NCI-H2227 (cell line): ENCODE measurements around the gene MCU.
"Not testable (repeated sequence)": the region's sequence is repeated elsewhere in the genome, so short reads cannot be mapped to it uniquely, and the experiment has no call there.

Source experiments
- DNase-seq: peaks from one replicate; lab custom pipeline; 2025; ENCODE audit not compliant: unreplicated experiment; lab: John Stamatoyannopoulos, UW

The MCU gene, protein sequence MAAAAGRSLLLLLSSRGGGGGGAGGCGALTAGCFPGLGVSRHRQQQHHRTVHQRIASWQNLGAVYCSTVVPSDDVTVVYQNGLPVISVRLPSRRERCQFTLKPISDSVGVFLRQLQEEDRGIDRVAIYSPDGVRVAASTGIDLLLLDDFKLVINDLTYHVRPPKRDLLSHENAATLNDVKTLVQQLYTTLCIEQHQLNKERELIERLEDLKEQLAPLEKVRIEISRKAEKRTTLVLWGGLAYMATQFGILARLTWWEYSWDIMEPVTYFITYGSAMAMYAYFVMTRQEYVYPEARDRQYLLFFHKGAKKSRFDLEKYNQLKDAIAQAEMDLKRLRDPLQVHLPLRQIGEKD

DNA sequence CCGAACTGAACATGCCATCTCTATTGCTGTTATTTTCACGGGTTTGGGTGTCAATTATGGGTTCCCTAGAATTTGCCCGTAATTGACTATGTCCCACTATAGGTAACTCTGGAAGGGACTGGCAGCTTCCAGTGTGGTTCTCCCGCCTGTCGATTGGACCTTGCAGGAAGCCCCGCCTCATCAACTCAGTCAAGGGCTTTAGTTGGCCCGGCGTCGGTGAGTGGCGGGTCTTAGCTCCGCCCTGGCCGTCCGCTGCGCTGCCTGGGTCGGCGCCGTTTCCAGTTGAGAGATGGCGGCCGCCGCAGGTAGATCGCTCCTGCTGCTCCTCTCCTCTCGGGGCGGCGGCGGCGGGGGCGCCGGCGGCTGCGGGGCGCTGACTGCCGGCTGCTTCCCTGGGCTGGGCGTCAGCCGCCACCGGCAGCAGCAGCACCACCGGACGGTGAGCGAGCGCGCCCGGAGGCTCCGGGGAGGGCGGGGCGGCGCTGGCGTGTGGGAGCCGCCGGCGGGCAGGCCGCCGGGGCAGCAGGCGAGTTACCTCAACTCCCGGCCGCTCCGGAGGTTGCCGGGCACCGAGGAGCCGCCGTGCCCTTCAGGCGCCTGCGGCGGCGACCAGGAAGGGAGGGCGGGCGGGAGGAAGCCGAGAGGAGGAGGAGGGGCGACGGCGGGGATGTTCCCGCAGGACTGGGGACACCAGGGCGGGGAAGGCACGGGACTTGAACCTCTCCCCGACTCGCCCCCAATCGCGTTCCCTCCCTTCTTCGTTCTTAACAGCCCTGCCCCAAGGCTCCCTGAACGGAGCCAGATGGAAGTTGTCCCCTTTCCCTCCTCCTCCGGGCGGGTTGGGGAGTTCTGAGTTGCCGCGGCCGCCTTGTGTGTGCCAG is at the start of gene MCU:
MCU (plus strand) TSS at position 281 of the 881 bp plus-strand sequence; CDS start at position 290, 9 bp downstream.
- peak; percentile 93 for DNase-seq

DNA sequence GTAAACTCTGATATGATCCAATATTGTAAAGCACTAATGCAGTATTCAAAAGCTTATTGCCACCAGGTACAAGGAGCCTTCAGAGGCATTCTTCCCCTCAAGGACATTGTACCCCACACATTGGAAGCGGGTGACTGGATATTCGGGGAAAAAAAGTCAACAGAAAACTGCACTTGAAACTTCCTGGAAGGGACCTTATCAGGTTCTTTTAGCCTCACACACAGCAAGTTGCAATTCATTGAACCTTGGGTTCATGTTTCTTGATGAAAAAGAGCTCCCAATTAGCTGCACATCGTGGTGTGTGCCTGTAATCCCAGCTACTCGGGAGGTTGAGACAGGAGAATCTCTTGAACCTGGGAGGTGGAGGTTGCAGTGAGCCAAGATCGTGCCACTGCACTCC is 49.6 kb upstream of the MCU start:
- no peak for DNase-seq

DNA sequence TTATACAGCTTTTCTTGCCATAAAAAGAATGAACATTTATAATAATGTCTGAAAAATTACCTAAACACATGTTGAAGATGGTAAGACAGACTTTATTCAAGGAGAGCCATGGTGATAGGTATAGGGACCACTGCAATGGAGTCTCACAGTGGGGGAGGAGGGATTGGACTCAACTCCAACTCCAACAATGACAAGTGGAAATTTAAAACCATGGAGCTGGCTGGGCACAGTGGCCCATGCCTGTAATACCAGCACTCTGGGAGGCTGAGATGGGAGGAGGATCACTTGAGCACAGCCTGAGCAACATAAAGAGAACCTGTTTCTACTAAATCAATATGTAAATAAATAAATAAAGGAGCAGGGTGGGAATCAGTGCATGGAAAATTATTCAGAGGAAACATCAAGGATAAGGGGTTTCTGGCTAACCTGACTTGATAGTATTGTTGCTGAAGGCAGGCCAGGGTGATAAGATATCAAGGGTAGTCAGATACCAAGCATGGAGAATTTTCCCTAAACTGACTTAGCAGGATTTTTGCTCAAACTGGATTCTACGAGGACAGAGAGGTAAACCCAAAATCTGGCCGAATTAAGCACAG is 46.6 kb upstream of the MCU start:
- DNase-seq = no peak

DNA sequence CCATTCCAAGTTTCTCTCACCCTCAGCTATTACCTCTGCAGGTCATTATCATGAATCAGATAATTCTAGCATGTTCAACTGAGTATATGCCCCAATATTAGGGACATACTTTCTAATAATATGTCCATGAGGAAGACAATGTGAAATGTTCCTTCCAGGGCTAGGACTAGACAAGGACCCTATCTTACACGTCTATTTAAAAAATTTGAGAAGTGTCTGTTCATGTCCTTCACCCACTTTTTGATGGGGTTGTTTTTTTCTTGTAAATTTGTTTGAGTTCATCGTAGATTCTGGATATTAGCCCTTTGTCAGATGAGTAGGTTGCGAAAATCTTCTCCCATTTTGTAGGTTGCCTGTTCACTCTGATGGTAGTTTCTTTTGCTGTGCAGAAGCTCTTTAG is 45.0 kb upstream of the MCU start:
- not testable (repeated sequence) for DNase-seq

DNA sequence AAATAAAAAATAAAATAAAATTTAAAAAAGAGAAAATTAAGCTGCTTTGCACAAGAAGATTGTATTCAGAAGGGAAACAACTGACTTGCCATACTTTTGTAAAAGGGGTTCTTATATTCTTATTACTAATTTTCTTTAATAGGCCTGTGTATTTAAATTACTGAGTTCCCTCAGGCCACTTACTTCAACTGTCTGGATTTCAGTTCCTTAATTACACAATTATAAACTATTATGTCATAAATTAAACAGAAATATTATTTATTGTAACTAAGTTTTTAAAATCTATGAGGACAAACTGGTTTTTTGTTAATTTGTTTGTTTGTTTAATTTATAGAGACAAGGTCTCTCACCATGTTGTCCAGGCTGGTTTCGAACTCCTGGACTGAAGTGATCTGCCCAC is 43.6 kb upstream of the MCU start:
- DNase-seq = no peak

DNA sequence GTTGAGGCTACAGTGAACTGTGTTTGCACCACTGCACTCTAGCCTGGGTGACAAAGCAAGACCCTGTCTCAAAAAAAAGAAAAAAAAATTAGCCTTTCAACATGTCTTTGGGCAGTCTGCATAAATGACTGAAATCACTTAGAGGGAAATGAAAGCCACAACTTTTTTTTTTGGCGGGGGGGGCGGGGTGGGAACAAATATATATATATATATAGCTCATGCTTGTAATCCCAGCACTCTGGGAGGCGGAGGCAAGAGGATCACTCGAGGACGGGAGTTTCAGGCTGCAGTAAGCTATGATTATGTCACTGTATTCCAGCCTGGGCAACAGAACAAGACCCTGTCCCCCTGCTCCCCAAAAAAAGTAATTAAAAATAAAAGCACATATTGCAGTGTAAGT is 42.7 kb upstream of the MCU start:
- DNase-seq = no peak

DNA sequence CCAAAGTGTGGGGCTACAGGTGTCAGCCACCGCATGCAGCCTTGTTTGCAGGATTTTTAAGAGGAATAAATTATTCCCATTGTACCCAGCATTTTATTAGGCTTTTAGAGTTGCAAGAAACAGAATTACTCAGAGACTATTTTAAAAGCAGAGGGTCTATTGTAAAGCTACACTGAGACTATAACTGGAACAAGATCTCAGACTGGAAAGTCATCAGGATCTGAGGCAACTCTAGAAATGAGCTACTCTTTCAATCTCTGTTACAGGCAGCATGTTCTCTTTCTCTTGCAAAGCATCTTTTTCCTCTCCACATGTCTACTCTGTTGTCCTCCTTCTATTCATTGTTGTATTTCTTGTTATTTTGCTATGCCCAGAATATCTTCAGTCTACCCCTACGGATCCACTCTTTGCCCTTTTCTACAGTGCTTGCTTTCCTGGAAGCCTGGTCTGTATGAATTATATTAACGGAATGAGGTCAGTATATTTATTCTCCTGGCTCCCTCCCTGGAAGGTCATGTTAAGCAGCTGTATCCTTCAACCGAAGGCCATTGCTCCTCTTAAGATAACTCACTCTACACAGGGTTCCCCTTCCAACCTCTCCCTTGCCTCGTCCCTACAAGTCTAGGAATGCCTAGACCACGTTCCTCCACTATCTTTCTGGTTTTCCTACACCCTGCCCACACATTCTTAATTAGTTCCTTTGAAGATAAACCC is 38.4 kb upstream of the MCU start:
- no peak for DNase-seq

DNA sequence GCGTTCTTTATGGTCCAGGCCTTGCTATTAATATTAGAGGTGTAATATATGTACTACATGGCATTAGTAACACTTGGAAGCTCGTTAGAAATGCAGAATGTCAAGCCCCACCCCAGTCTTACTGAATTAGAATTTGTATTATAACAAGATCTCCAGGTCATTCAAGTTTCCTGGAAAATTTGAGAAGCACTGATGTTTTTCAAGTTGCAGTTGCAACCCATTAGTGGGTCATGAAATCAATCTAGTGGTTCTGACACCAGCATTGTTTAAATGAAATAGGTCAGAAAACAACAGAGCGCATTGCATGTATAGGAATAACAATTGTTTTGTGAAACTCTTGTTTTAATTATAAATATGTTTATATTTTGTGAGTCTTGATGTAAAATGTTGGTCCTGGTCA is 37.2 kb upstream of the MCU start:
- no peak for DNase-seq

DNA sequence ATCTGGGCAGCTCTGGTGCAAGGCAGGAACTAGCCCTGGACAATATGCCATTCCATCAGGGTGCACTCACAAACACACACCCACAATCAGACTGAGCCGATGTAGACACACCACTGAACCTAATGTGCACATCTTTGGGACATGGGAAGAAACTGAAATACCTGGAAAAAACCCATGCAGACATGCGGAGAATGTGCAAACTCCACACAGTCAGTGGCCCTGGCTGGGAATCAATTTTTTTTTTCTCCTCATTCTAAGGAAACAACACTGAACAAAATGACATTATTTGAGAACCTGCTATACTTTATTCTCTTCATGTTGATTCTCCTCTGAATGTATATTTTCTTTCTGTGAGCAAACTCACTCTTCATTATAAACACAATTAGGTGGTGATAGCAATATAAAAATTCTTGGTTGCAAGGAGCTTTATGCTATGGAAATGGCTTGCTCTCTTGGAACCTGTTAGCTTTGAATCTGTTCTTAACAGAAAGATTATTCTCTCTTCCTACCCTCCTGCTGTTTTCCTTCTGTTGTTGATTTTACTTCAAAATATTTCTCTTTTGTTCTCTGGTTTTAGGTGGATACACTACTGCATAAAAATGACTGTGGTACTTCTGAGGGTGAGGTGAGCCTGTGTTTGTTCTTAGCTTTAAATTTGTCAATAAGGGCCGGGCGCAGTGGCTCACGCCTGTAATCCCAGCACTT is 33.1 kb upstream of the MCU start:
- DNase-seq = no peak

DNA sequence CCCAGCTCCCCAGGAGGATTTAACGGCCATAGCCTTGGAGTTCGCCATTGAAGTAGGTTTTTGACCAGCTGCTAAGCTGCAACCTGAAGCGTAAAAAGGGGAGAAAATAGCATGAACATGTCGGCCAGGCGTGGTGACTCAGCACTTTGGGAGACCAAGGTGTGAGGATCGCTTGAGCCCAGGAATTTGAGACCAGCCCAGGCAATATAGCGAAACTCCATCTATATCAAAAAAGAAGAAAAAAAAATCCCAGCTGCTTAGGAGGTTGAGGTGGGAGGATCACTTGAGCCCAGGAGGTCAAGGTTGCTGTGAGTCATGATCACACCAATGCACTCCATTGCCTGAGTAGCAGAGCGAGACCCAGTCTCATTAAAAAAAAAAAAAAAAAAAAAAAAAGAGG is 32.2 kb upstream of the MCU start:
- peak; percentile 3 for DNase-seq

DNA sequence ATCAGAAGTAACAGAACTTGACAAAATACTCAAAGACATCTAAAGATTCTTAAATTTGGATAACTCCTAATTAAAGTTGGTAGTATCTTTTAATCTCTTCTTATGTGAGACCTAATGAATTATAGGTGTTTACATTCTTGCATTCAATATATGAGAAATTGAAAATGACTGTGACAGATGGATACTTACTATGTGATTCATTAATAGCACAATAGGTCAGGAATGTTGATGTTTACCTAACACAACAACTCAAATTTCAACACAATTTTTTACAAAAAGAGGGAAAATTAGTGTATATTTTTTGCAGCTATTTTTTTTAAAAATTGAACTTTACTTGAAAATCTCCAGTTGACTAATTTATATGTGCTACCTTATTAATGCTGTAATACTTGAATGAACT is 31.7 kb upstream of the MCU start:
- no peak for DNase-seq

DNA sequence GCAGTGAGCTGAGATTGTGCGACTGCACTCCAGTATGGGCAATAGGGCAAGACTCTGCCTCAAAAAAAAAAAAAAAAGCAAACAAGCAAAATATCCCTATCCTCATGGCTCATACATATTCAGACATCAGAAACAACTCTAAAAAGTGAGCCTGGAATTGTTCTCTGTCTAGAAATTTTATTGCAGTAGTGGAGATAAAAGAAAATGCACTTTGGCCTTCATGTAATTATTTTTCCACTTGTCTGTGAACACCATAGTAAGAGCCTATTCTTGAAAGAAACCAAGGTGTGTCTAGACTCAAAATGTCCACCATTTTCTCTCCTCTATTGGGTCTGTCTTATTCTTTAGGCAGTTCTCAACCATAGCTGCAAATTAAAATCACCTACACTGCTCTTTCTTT is 30.5 kb upstream of the MCU start:
- DNase-seq = no peak

DNA sequence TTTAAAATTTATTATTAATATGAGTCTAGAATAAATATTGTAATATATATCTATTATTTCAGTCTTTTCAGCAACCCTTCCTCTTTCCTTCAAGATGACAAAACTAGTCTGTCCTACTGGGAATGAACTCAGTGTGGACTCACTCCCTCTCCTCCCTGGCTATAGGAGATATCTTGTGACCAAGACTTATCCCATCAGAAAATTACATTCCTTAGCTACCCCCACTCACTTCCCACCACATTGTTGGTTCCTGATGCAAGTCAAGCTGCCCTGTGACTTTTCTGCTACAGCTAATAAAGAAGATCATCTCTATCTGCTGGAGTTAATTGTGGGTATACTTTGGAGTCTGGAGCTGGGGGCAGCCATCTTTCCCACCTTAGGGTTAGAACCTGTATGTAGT is 28.0 kb upstream of the MCU start:
- no peak for DNase-seq

DNA sequence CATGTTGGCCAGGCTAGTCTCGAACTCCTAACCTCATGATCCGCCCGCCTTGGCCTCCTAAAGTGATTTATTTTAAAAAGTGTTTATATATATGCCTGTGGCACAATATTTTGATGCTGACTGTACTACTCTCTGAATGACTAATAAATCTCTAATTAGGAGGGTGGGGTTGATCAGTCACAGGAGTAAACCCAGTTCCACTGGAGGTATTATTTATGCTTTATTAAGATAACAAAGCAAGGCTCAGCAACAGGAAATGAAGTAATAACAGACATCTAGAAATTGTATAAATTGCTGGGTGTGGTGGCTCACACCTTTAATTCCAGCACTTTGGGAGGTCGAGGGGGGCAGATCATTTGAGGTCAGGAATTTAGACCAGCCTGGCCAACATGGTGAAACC is 26.0 kb upstream of the MCU start:
- DNase-seq = no peak

DNA sequence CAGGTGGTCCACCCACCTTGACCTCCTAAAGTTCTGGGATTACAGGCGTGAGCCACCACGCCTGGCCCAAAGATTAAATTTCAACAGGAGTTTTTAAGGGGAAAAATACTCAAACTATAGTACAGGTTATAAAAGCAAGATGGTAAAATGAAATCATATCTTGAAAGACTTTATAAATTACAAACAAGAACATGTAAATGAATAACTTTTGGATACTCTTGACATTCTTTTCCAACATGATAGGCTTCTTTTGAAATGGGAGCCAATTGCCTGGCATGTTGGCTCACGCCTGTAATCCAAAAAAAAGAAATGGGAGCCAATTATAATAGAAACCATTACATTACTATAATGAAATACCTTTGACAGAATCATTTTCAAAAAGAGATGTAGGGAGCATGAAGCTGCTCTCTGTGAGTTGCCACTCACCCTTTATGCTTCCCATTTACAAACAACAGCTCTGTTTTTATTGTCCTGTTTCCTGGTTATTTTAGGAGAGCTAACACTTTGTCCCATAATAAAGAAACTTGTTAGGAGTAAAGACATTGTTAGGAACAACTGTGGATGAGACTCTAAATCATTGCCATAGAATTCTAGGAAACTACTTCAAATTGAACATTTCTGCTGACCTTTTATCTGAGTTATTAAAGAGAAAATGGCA is 24.6 kb upstream of the MCU start:
- DNase-seq = no peak

DNA sequence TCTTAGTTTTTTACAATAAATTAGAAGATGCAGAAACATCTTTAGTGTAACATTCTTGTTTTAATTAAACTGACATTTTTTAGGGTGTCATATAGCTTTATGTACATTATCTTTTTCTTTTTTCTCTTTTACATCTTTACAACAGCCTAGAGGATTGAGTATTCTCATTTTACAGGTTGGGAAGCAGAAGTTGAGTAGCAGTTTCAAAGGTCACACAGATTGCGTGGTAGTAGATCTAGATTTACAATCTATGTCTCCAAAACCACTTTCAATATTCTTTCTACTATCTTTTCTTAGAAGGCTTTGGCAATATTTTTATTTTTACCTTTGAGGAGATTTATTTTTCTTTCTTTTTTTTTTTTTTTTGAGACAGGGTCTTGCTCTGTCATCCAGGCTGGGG is 18.7 kb upstream of the MCU start:
- no peak for DNase-seq

DNA sequence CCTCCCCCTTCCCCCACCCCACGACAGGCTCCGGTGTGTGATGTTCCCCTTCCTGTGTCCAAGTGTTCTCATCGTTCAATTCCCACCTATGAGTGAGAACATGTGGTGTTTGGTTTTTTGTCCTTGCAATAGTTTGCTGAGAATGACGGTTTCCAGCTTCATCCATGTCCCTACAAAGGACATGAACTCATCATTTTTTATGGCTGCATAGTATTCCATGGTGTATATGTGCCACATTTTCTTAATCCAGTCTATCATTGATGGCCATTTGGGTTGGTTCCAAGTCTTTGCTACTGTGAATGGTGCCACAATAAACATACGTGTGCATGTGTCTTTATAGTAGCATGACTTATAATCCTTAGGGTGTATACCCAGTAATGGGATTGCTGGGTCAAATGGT is 17.8 kb upstream of the MCU start:
- DNase-seq = not testable (repeated sequence)

DNA sequence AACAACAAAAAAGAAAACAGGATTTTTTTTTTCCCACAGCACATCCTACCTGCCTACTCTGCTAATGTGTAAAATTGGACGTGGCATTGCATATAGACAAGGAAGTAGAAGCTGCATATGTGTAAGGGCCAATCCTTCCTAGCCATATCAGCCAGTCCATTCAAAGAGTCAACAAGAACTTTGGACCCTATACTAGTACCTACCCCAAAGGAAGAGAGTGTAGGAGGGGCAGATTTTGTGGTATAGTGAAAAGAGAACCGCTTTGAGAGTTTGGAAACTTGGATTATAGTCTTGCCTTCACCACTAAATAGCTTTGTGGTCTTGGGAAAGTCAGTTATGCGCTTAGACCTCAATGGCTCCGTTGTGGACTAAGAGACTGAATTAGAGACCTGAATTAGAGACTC is 12.1 kb upstream of the MCU start:
- DNase-seq = no peak

DNA sequence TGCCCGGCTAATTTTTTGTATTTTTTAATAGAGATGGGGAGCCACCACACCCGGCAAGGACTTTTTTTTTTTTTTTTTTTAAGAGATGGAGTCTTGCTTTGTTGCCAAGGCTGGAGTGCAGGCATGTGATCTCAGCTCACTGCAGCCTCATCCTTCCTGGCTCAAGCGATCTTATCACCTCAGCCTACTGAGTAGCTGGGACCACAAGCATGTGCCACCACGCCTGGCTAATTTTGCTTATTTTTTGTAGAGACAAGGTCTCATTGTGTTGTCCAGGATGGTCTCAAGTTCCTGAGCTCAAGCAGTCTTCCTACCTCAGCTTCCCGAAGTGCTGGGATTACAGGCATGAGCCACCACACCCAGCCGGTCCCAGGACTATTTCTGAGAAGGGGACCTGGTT is 9.3 kb upstream of the MCU start:
- DNase-seq = no peak

DNA sequence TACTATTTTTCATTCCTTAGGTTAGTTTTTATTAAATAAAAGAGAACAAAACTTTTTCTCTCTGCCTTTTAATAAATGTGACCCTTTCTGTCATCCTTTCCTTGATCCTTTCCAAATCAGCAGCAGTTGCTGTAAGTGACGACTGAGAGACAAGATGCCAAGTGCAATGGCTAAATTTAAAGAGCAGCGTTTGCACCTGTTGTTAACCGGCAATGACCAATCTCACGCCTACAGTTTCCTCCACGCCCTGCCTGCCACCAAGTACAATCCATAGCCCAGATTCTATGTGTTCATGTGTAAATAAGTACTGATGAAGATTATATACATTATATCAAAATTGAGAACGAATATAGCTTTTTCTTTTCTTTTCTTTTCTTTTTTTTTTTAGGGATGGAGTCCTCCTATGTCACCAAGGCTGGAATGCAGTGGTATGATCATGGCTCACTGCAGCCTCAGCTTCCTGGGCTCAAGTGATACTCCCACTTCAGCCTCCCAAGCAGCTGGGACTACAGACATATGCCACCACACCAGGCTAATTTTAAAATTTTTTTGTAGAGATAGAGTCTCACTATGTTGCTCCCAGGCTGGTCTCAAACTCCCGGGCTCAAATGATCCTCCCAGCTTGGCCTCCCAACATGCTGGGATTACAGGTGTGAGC is 6.5 kb upstream of the MCU start:
- DNase-seq = no peak
